ENCODE results near the gene AGMO. TPM values are rescaled to one million over a fixed set of nuclear protein-coding genes. Genes with fewer than 3 reads are reported as not detected.

AGMO gene
- total RNA-seq, 1 donor from 2014 or later, result 0.60 TPM

- Mint-ChIP-seq H3K27me3 (ENCODE audit: low read depth) (no peaks in the 10 kb centered on the region), H3K9me3 (ENCODE audit: low read depth) (peaks cover 6% of the 10 kb centered on the region), H3K27ac (ENCODE audit: unreplicated experiment) (no peak overlapping the region), H3K36me3 (ENCODE audit: low read depth) (peaks cover 2% of the 10 kb centered on the region), H3K4me1 (ENCODE audit: low read depth) (no peaks in the 10 kb centered on the region), H3K4me3 (ENCODE audit: unreplicated experiment) (no peak overlapping the region)
- no peak for TF ChIP-seq CTCF (IDR thresholded peaks at IDR 0.05)
- no peak for DNase-seq (ENCODE audit: low spot score)
Measured at GRCh38 chr7:15470825-15471668, 90.8 kb downstream of the AGMO start.

DNA sequence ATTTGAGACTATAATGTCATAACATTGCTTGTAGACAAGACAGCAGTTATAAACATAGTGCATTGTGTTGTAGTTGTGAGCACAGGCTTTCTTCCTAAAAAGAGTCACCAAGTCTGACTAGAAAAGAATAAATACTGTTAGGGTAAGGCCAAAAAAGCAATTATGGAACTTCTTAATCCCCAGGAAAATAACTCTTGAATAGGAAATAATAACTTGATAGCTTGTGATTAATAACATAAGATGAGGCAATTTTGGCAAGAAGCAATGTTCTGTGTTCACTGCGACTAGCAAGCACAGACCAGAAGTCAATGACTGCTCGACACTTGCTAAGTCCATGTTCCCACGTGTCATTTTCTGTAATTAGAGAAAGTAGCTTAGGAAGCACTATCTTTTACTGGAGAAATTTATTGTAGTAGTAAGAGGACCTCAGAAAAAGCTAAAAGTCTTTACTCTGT, 97.1 kb downstream of the AGMO start:
- no peaks in the 10 kb centered on the region for H3K36me3 Mint-ChIP-seq (ENCODE audit: low read depth)
- no peak for TF ChIP-seq CTCF (IDR thresholded peaks at IDR 0.05)
- H3K9me3 Mint-ChIP-seq (ENCODE audit: low read depth), result no peaks in the 10 kb centered on the region
- peaks cover 43% of the 10 kb centered on the region for H3K4me1 Mint-ChIP-seq (ENCODE audit: low read depth)
- no peak overlapping the region for H3K27ac Mint-ChIP-seq (ENCODE audit: unreplicated experiment)
- H3K27me3 Mint-ChIP-seq (ENCODE audit: low read depth), result no peaks in the 10 kb centered on the region
- no peak for DNase-seq (ENCODE audit: low spot score)
- H3K4me3 Mint-ChIP-seq (ENCODE audit: unreplicated experiment), result no peak overlapping the region

GRCh38 chr7:15463801-15464666, 97.8 kb downstream of the AGMO start:
- Mint-ChIP-seq H3K27ac (ENCODE audit: unreplicated experiment) (peak overlapping the region; percentile 41), H3K36me3 (ENCODE audit: low read depth) (no peaks in the 10 kb centered on the region), H3K4me1 (ENCODE audit: low read depth) (peaks cover 47% of the 10 kb centered on the region), H3K27me3 (ENCODE audit: low read depth) (no peaks in the 10 kb centered on the region), H3K4me3 (ENCODE audit: unreplicated experiment) (no peak overlapping the region), H3K9me3 (ENCODE audit: low read depth) (no peaks in the 10 kb centered on the region)
- no peak for TF ChIP-seq CTCF (IDR thresholded peaks at IDR 0.05)
- no peak for DNase-seq (ENCODE audit: low spot score)

- peak overlapping the region; percentile 51 for H3K27ac Mint-ChIP-seq (ENCODE audit: unreplicated experiment)
- DNase-seq (ENCODE audit: low spot score), result no peak
- H3K9me3 Mint-ChIP-seq (ENCODE audit: low read depth), result no peaks in the 10 kb centered on the region
- no peaks in the 10 kb centered on the region for H3K36me3 Mint-ChIP-seq (ENCODE audit: low read depth)
- no peak overlapping the region for H3K4me3 Mint-ChIP-seq (ENCODE audit: unreplicated experiment)
- no peak for TF ChIP-seq CTCF (IDR thresholded peaks at IDR 0.05)
- H3K4me1 Mint-ChIP-seq (ENCODE audit: low read depth), result peaks cover 59% of the 10 kb centered on the region
- no peaks in the 10 kb centered on the region for H3K27me3 Mint-ChIP-seq (ENCODE audit: low read depth)
Measured at GRCh38 chr7:15462721-15463389, 99.0 kb downstream of the AGMO start.

GRCh38 chr7:15461576-15461975, 100.2 kb downstream of the AGMO start:
- no peaks in the 10 kb centered on the region for H3K27me3 Mint-ChIP-seq (ENCODE audit: low read depth)
- peak overlapping the region; percentile 54 for H3K27ac Mint-ChIP-seq (ENCODE audit: unreplicated experiment)
- no peaks in the 10 kb centered on the region for H3K9me3 Mint-ChIP-seq (ENCODE audit: low read depth)
- no peaks in the 10 kb centered on the region for H3K36me3 Mint-ChIP-seq (ENCODE audit: low read depth)
- H3K4me1 Mint-ChIP-seq (ENCODE audit: low read depth), result peaks cover 69% of the 10 kb centered on the region
- no peak for DNase-seq (ENCODE audit: low spot score)
- TF ChIP-seq CTCF (IDR thresholded peaks at IDR 0.05), result no peak
- no peak overlapping the region for H3K4me3 Mint-ChIP-seq (ENCODE audit: unreplicated experiment)

Measured in chondrocyte (in vitro differentiated cells).